Measurements from ENCODE around the gene CXorf38.

Gene CXorf38

GRCh38 chrX:40684092-40684491 is 36.7 kb upstream of the CXorf38 start:
- no peak overlapping the region for H3K4me3 ChIP-seq (replicated peaks; ENCODE audit: low read depth, low read length)
- DNase-seq (ENCODE audit: extremely low read depth, insufficient read length): no peak
- H3K36me3 ChIP-seq (ENCODE audit: control insufficient read depth, insufficient read depth, low read length): peaks cover 7% of the 10 kb centered on the region
- H3K27me3 ChIP-seq (replicated peaks; ENCODE audit: control insufficient read depth, insufficient read depth, low read length): no peaks in the 10 kb centered on the region
- TF ChIP-seq, protein P1, sequence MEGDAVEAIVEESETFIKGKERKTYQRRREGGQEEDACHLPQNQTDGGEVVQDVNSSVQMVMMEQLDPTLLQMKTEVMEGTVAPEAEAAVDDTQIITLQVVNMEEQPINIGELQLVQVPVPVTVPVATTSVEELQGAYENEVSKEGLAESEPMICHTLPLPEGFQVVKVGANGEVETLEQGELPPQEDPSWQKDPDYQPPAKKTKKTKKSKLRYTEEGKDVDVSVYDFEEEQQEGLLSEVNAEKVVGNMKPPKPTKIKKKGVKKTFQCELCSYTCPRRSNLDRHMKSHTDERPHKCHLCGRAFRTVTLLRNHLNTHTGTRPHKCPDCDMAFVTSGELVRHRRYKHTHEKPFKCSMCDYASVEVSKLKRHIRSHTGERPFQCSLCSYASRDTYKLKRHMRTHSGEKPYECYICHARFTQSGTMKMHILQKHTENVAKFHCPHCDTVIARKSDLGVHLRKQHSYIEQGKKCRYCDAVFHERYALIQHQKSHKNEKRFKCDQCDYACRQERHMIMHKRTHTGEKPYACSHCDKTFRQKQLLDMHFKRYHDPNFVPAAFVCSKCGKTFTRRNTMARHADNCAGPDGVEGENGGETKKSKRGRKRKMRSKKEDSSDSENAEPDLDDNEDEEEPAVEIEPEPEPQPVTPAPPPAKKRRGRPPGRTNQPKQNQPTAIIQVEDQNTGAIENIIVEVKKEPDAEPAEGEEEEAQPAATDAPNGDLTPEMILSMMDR (IDR thresholded peaks at IDR 0.05; ENCODE audit: insufficient read depth, low read length, poor library complexity, severe bottlenecking): no peak

GRCh38 chrX:40683245-40683644 is 35.9 kb upstream of the CXorf38 start:
- Histone ChIP-seq H3K27me3 (replicated peaks; ENCODE audit: control insufficient read depth, insufficient read depth, low read length) (no peaks in the 10 kb centered on the region), H3K4me3 (replicated peaks; ENCODE audit: low read depth, low read length) (no peak overlapping the region), H3K36me3 (ENCODE audit: control insufficient read depth, insufficient read depth, low read length) (peaks cover 5% of the 10 kb centered on the region)
- TF ChIP-seq, protein P1 (IDR thresholded peaks at IDR 0.05; ENCODE audit: insufficient read depth, low read length, poor library complexity, severe bottlenecking): no peak
- no peak for DNase-seq (ENCODE audit: extremely low read depth, insufficient read length)

GRCh38 chrX:40671126-40671525 is 23.8 kb upstream of the CXorf38 start:
- H3K4me3 ChIP-seq (replicated peaks; ENCODE audit: low read depth, low read length): no peak overlapping the region
- TF ChIP-seq, protein P1 (IDR thresholded peaks at IDR 0.05; ENCODE audit: insufficient read depth, low read length, poor library complexity, severe bottlenecking): no peak
- H3K27me3 ChIP-seq (replicated peaks; ENCODE audit: control insufficient read depth, insufficient read depth, low read length): no peaks in the 10 kb centered on the region
- no peak for DNase-seq (ENCODE audit: extremely low read depth, insufficient read length)
- peaks cover 8% of the 10 kb centered on the region for H3K36me3 ChIP-seq (ENCODE audit: control insufficient read depth, insufficient read depth, low read length)

GRCh38 chrX:40663880-40664630 is 16.7 kb upstream of the CXorf38 start:
- TF ChIP-seq, protein P1 (IDR thresholded peaks at IDR 0.05; ENCODE audit: insufficient read depth, low read length, poor library complexity, severe bottlenecking): peak; percentile 19

GRCh38 chrX:40663078-40663740 is 15.8 kb upstream of the CXorf38 start:
- H3K27me3 ChIP-seq (replicated peaks; ENCODE audit: control insufficient read depth, insufficient read depth, low read length): no peaks in the 10 kb centered on the region
- H3K4me3 ChIP-seq (replicated peaks; ENCODE audit: low read depth, low read length): no peak overlapping the region
- TF ChIP-seq, protein P1 (IDR thresholded peaks at IDR 0.05; ENCODE audit: insufficient read depth, low read length, poor library complexity, severe bottlenecking): no peak
- peaks cover 6% of the 10 kb centered on the region for H3K36me3 ChIP-seq (ENCODE audit: control insufficient read depth, insufficient read depth, low read length)
- DNase-seq (ENCODE audit: extremely low read depth, insufficient read length): no peak

More at GRCh38 chrX:40663880-40664630, 16.7 kb upstream of the CXorf38 start:
- H3K27me3 ChIP-seq (replicated peaks; ENCODE audit: control insufficient read depth, insufficient read depth, low read length): no peaks in the 10 kb centered on the region
- no peak overlapping the region for H3K4me3 ChIP-seq (replicated peaks; ENCODE audit: low read depth, low read length)
- DNase-seq (ENCODE audit: extremely low read depth, insufficient read length): no peak
- peaks cover 6% of the 10 kb centered on the region for H3K36me3 ChIP-seq (ENCODE audit: control insufficient read depth, insufficient read depth, low read length)

All from GM06990 (cell line).